C4-2B (cell line): Measurements from ENCODE around the gene ARID4B.

Experiments used
- CTCF ChIP-seq: fragments of 450-650 bp; conservative IDR thresholded peaks from 2 replicates; pipeline ENCODE4 v1.5.1; 2017; ENCODE audit warnings: mild to moderate bottlenecking
- ZFX ChIP-seq: fragments of 450-650 bp; IDR thresholded peaks from 2 replicates; pipeline ENCODE4 v1.6.1; 2017

GRCh38 chr1:235129774-235130570, 198.0 kb downstream of the ARID4B start:
- TF ChIP-seq CTCF (no peak), ZFX (no peak)
